GM12878 (cell line): ENCODE measurements around the gene EIF4H. TPM values are rescaled to one million over a fixed set of nuclear protein-coding genes. Genes with fewer than 3 reads are reported as not detected.

Source experiments
- ATAC-seq: fragments of 200-7000 bp; cut with Tn5 transposase; 3 replicates; pipeline ENCODE4 v1.9.1; 2020; ENCODE audit warnings: mild to moderate bottlenecking, moderate library complexity
- BruUV-seq: library from RNA; stranded (reverse); fragments of 400-500 nt; replicated peaks from 2 replicates; lab custom pipeline; 2021; lab: Mats Ljungman, UMichigan
- CTCF ChIA-PET: fragments of 300-600 bp; sonication (Branson Sonifier 250); formaldehyde crosslinking; extraction: SDS; loops from one replicate; lab custom pipeline; 2021; ENCODE audit warnings: inconsistent platforms; lab: Yijun Ruan, JAX
- POLR2A ChIA-PET: fragments of 350-600 bp; formaldehyde crosslinking; extraction: SDS; loops from one replicate; lab custom pipeline; 2021; ENCODE audit warnings: inconsistent platforms; lab: Charles Lee
- RAD21 ChIA-PET: fragments of 300-600 bp; sonication (Branson Sonifier 250); formaldehyde crosslinking; loops from one replicate; lab custom pipeline; 2023; ENCODE audit warnings: antibody characterized with exemption; ENCODE audit not compliant: unreplicated experiment; lab: Charles Lee
- SMC1A ChIA-PET: fragments of 300-600 bp; sonication (Branson Sonifier 250); formaldehyde crosslinking; loops from one replicate; lab custom pipeline; 2023; ENCODE audit not compliant: unreplicated experiment, uncharacterized antibody; lab: Charles Lee
- DNase-seq: peaks from one replicate; pipeline ENCODE4 v3.0.0-alpha.2; 2011; ENCODE audit warnings: low read depth, low spot score
- FAIRE-seq: peaks from 3 replicates; lab custom pipeline; 2011; peaks lifted over from hg19 to GRCh38; lab: Jason Lieb, UNC
- H2AFZ ChIP-seq: 2 replicates; pipeline ENCODE4 v1.6.0; 2011; ENCODE audit warnings: low read depth, low read length, control low read depth; ENCODE audit not compliant: control insufficient read depth
- H3K27ac ChIP-seq: 2 replicates; pipeline ENCODE4 v1.5.1; 2011; ENCODE audit warnings: control low read depth; ENCODE audit not compliant: control insufficient read depth, insufficient read depth
- H3K27me3 ChIP-seq, 2 experiments: replicated peaks in 1 of 2; 2 replicates each; pipeline versions ENCODE4 v1.6.0 to v1.6.1; 2011; ENCODE audit warnings: low read length in 1 of 2; ENCODE audit not compliant: control insufficient read depth in 2 of 2, insufficient read depth in 2 of 2
- H3K36me3 ChIP-seq, 2 experiments: 2 replicates each; pipeline ENCODE4 v1.5.1; 2011; ENCODE audit warnings: low read length in 1 of 2; ENCODE audit not compliant: control insufficient read depth in 2 of 2, insufficient read depth in 2 of 2
- H3K4me1 ChIP-seq: 2 replicates; pipeline ENCODE4 v1.6.1; 2011; ENCODE audit warnings: mild to moderate bottlenecking, low read length, moderate library complexity, mixed read lengths; ENCODE audit not compliant: control insufficient read depth, insufficient read depth
- H3K4me2 ChIP-seq: 2 replicates; pipeline ENCODE4 v1.6.0; 2011; ENCODE audit warnings: control low read depth; ENCODE audit not compliant: control insufficient read depth, insufficient read depth
- H3K4me3 ChIP-seq: fragments of 200-600 bp; sonication (generic); 2 replicates; pipeline ENCODE4 v1.5.1; 2016
- H3K79me2 ChIP-seq: 2 replicates; pipeline ENCODE4 v1.6.0; 2011; ENCODE audit warnings: low read length; ENCODE audit not compliant: control insufficient read depth, insufficient read depth
- H3K9ac ChIP-seq: 2 replicates; pipeline ENCODE4 v1.8.0; 2011; ENCODE audit warnings: low read length, control low read depth, mixed read lengths; ENCODE audit not compliant: control insufficient read depth, insufficient read depth
- H3K9me3 ChIP-seq: replicated peaks from 3 replicates; pipeline ENCODE4 v1.5.1; 2011; ENCODE audit warnings: mild to moderate bottlenecking, low read length; ENCODE audit not compliant: control insufficient read depth, insufficient read depth
- H4K20me1 ChIP-seq: 2 replicates; pipeline ENCODE4 v1.6.0; 2011; ENCODE audit not compliant: control insufficient read depth, insufficient read depth
- JUNB ChIP-seq: IDR thresholded peaks from 2 replicates; pipeline ENCODE4 v1.6.1; 2016; ENCODE audit warnings: antibody characterized with exemption, mild to moderate bottlenecking
- LARP7 ChIP-seq: fragments of 450-650 bp; IDR thresholded peaks from 2 replicates; pipeline ENCODE4 v1.6.1; 2017; ENCODE audit warnings: mild to moderate bottlenecking
- POLR2AphosphoS5 ChIP-seq: IDR thresholded peaks from 2 replicates; pipeline ENCODE4 v1.6.1; 2011; ENCODE audit warnings: mild to moderate bottlenecking, low read length, inconsistent platforms
- WGBS: methylation state at CpG from one replicate; pipeline ENCODE4 v1.1.6; 2016; ENCODE audit warnings: low lambda C conversion rate; ENCODE audit not compliant: insufficient replicate concordance, insufficient coverage; ENCODE audit errors: missing lambda C conversion rate; 5-methylcytosine and 5-hydroxymethylcytosine counted together
- in situ Hi-C: fragments of 300-500 bp; cut with MboI; formaldehyde crosslinking; loops from 9 replicates; pipeline ENCODE4 v1.14.3; 2018; ENCODE audit warnings: mixed read lengths
- intact Hi-C: fragments of 100-400 bp; cut with micrococcal nuclease; formaldehyde crosslinking; loops from one replicate; pipeline ENCODE4 v1.14.2; 2022; ENCODE audit not compliant: unreplicated experiment
- polyA plus RNA-seq, 11 experiments: library from polyadenylated mRNA; depleted of rRNA in 4 of 11; unstranded in 6 of 11; stranded (reverse) in 5 of 11; fragments of >200 nt; fragmentation: Nextera tagmentation in 4 of 11; fragmentation: Illumina TruSeq in 1 of 11; extraction: Ambion mirVana in 4 of 11; extraction: Trizol in 1 of 11; gene quantifications; 1 replicate in 1 of 11; 2 replicates in 10 of 11; pipeline versions ENCODE4 v1.2.1 to v1.2.3, GENCODE V29; 2011 to 2016; ENCODE audit warnings: inconsistent platforms in 2 of 11, missing spikeins in 2 of 11, low read depth in 1 of 11
- total RNA-seq, 4 experiments: library from RNA; depleted of rRNA in 3 of 4; stranded (reverse); fragments of >200 nt in 3 of 4; fragmentation: Illumina TruSeq in 1 of 4; extraction: Trizol in 1 of 4; gene quantifications; 2 replicates each; pipeline versions ENCODE4 v1.2.1 to v1.2.3, GENCODE V29; 2013 to 2021

Gene EIF4H
- total and polyA plus RNA-seq, 10 of the 15 experiments (the other 5 are each of a cell fraction or from before 2014, with no cell fraction given): 9.9 to 443 (median 258) TPM

DNA sequence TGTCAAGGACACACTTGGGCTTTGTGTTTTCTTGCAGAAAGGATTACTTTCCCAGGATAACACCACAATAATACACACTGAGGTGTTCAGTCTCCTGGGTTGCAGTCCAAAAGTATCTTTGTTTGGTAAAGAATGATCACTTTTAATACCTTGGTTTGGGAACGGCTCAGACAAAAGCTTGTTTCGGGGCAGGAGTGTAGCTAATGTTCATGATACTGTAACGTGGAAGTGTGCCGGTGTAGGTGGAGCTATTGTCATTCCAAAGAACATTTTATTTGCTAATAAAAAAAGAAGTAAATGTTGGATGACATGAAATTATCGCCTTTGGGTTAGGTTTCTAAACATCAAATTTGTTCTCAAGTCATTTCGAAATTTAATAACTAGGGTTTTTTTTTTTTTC is 1.2 kb downstream of the EIF4H start:
- no peak for ATAC-seq
- H4K20me1 ChIP-seq: no peaks in the 10 kb centered on the region; the same call in none of the 2 replicates
- peaks cover 70% of the 10 kb centered on the region for H3K79me2 ChIP-seq
- H3K36me3 ChIP-seq: peaks cover 0 to 13% of the 10 kb centered on the region in 2 experiments; a peak in 2 of 4 replicates
- H3K4me1 ChIP-seq: peaks cover 6% of the 10 kb centered on the region
- intact Hi-C loops (no loop called here), in situ Hi-C loops (loop anchor here (10.0 kb wide), 1 partner anchor 91 kb away; the partner anchor contains the start of gene LIMK1)
- ChIA-PET CTCF (interaction anchor here (0.6 to 3.0 kb wide), 13 partner anchors 9 to 237 kb away, joined by 3 to 12 read pairs (median 3); no protein-coding TSS in a partner anchor), SMC1A (interaction anchor here (0.7 to 6.3 kb wide), 6 partner anchors 9 to 206 kb away, joined by 3 to 30 read pairs (median 6); no protein-coding TSS in a partner anchor), POLR2A (interaction anchor here (0.8 to 1.5 kb wide), 4 partner anchors 8 to 92 kb away, joined by 3 to 5 read pairs (median 4); partner anchors contain the start of genes LAT2 and LIMK1), RAD21 (interaction anchor here (0.9 to 2.5 kb wide), 7 partner anchors 8 to 115 kb away, joined by 3 to 12 read pairs (median 4); no protein-coding TSS in a partner anchor)
- peak overlapping the region; percentile 66 for H3K9ac ChIP-seq
- H2AFZ ChIP-seq: no peak overlapping the region
- H3K4me2 ChIP-seq: peak overlapping the region; percentile 77
- no peaks in the 10 kb centered on the region for H3K27me3 ChIP-seq
- TF ChIP-seq LARP7: no peak
- no peak for FAIRE-seq
- BruUV-seq: TSS peak; percentile 57
- H3K4me3 ChIP-seq: peak overlapping the region; percentile 98
- DNase-seq: no peak
- 1% methylated on average over 6 of the region's 6 CpGs for WGBS
- H3K27ac ChIP-seq: peak overlapping the region; percentile 80
- H3K9me3 ChIP-seq: no peaks in the 10 kb centered on the region

DNA sequence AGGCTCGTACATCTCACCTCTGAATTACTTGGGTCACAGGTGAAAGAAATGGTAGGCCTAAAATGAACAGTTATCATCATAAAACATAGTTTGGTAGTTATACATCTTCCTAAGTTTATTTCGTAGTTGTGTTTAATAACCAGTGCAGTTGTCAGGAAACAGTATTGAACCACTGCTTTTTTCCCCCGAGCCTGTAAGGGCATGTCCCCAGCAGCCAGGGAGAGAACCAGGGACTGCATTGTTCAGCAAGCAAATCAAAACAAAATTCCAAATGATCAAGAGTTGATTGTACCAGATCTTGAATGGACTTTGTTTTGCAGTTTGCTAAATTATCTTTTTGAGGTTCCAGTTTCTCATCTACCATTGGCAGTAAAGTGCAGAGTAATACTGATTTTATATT is 2.4 kb downstream of the EIF4H start:
- FAIRE-seq: no peak
- POLR2A ChIA-PET: interaction anchor here (0.6 to 0.9 kb wide), 2 partner anchors 77 to 106 kb away, joined by 3 to 7 read pairs; no protein-coding TSS in a partner anchor
- WGBS: 44% methylated on average over 3 of the region's 3 CpGs
- H3K4me2 ChIP-seq: peak overlapping the region; percentile 77
- no TSS peak for BruUV-seq
- intact Hi-C loops: no loop called here
- DNase-seq: no peak
- H2AFZ ChIP-seq: no peak overlapping the region
- peaks cover 82% of the 10 kb centered on the region for H3K79me2 ChIP-seq
- no peak for ATAC-seq
- no peak for TF ChIP-seq JUNB
- TF ChIP-seq POLR2AphosphoS5: 0 out of 2 replicates have a peak, but pooled peaks have one; percentile 32
- peak overlapping the region; percentile 12; the same call in 1 of the 2 replicates for H3K27ac ChIP-seq
- H3K9ac ChIP-seq: peak overlapping the region; percentile 8
- peak overlapping the region; percentile 98 for H3K4me3 ChIP-seq
- no peaks in the 10 kb centered on the region for H3K9me3 ChIP-seq
- H3K36me3 ChIP-seq: peaks cover 0 to 13% of the 10 kb centered on the region in 2 experiments; a peak in 3 of 4 replicates
- in situ Hi-C loops: loop anchor here (10.0 kb wide), 1 partner anchor 92 kb away; the partner anchor contains the start of gene LIMK1
- SMC1A ChIA-PET: interaction anchor here (0.9 to 6.3 kb wide), 5 partner anchors 17 to 112 kb away, joined by 3 to 30 read pairs (median 3); no protein-coding TSS in a partner anchor
- no peaks in the 10 kb centered on the region for H3K27me3 ChIP-seq
- peaks cover 6% of the 10 kb centered on the region for H3K4me1 ChIP-seq
- RAD21 ChIA-PET: no interaction called here
- H4K20me1 ChIP-seq: peaks cover 4% of the 10 kb centered on the region
- CTCF ChIA-PET: interaction anchor here (1.4 to 3.4 kb wide), 3 partner anchors 30 to 224 kb away, joined by 9 to 21 read pairs (median 20); no protein-coding TSS in a partner anchor
